H9 (cell line): ENCODE measurements around the gene CHCHD6. TPM values are rescaled to one million over a fixed set of nuclear protein-coding genes. Genes with fewer than 3 reads are reported as not detected.

Experiments
- DNase-seq: peaks from one replicate; pipeline ENCODE4 v3.0.0-alpha.2; 2017
- H2AFZ ChIP-seq: one replicate; pipeline ENCODE4 v1.6.1; 2013; ENCODE audit warnings: mild to moderate bottlenecking, low read length, control low read depth, moderate library complexity
- H2AK5ac ChIP-seq: 2 replicates; pipeline ENCODE4 v1.6.1; 2013; ENCODE audit warnings: low read length, control low read depth, mixed read lengths; ENCODE audit not compliant: insufficient read length
- H2BK120ac ChIP-seq: one replicate; pipeline ENCODE4 v1.6.1; 2013; ENCODE audit warnings: low read depth, mild to moderate bottlenecking, low read length, control low read depth, inconsistent platforms; ENCODE audit not compliant: poor library complexity, severe bottlenecking
- H2BK12ac ChIP-seq: 2 replicates; pipeline ENCODE4 v1.6.1; 2013; ENCODE audit warnings: low read length, control low read depth, mixed read lengths, low read depth; ENCODE audit not compliant: insufficient read length
- H2BK15ac ChIP-seq: 2 replicates; pipeline ENCODE4 v1.6.1; 2013; ENCODE audit warnings: low read depth, low read length, control low read depth
- H2BK20ac ChIP-seq: one replicate; pipeline ENCODE4 v1.6.1; 2013; ENCODE audit warnings: low read depth, mild to moderate bottlenecking, low read length, control low read depth, inconsistent platforms; ENCODE audit not compliant: poor library complexity, severe bottlenecking
- H2BK5ac ChIP-seq: 2 replicates; pipeline ENCODE4 v1.6.1; 2013; ENCODE audit warnings: low read length, control low read depth, mixed read lengths; ENCODE audit not compliant: insufficient read length
- H3K14ac ChIP-seq: 2 replicates; pipeline ENCODE4 v1.6.1; 2013; ENCODE audit warnings: low read length, control low read depth; ENCODE audit not compliant: insufficient read depth
- H3K18ac ChIP-seq: 2 replicates; pipeline ENCODE4 v1.6.1; 2013; ENCODE audit warnings: low read depth, mild to moderate bottlenecking, mixed read lengths, low read length, control low read depth; ENCODE audit not compliant: insufficient read length
- H3K23ac ChIP-seq: 2 replicates; pipeline ENCODE4 v1.6.1; 2013; ENCODE audit warnings: low read length, control low read depth, mixed read lengths, low read depth; ENCODE audit not compliant: insufficient read length
- H3K23me2 ChIP-seq: 2 replicates; pipeline ENCODE4 v1.6.1; 2013; ENCODE audit warnings: low read depth, mild to moderate bottlenecking, mixed read lengths, low read length, control low read depth; ENCODE audit not compliant: insufficient read length, poor library complexity, severe bottlenecking
- H3K27ac ChIP-seq: 2 replicates; pipeline ENCODE4 v1.5.1; 2013; ENCODE audit warnings: low read length, control low read depth, mixed read lengths, low read depth; ENCODE audit not compliant: insufficient read length
- H3K27me3 ChIP-seq: 2 replicates; pipeline ENCODE4 v1.6.1; 2013; ENCODE audit warnings: low read length, control low read depth, inconsistent platforms; ENCODE audit not compliant: insufficient read depth
- H3K4ac ChIP-seq: 2 replicates; pipeline ENCODE4 v1.6.1; 2013; ENCODE audit warnings: low read depth, mild to moderate bottlenecking, control low read depth, inconsistent platforms, low read length, moderate library complexity
- H3K4me1 ChIP-seq: 2 replicates; pipeline ENCODE4 v1.6.1; 2013; ENCODE audit warnings: low read length, control low read depth, inconsistent platforms; ENCODE audit not compliant: insufficient read depth
- H3K4me2 ChIP-seq: 2 replicates; pipeline ENCODE4 v1.6.1; 2013; ENCODE audit warnings: low read length, control low read depth, mixed read lengths; ENCODE audit not compliant: insufficient read length, insufficient read depth
- H3K56ac ChIP-seq: 2 replicates; pipeline ENCODE4 v1.6.1; 2013; ENCODE audit warnings: low read depth, mild to moderate bottlenecking, mixed read lengths, low read length, control low read depth; ENCODE audit not compliant: insufficient read length
- H3K79me1 ChIP-seq: 2 replicates; pipeline ENCODE4 v1.6.1; 2013; ENCODE audit warnings: low read depth, mild to moderate bottlenecking, moderate library complexity, low read length, control low read depth, inconsistent platforms; ENCODE audit not compliant: insufficient read depth, poor library complexity, severe bottlenecking
- H3K79me2 ChIP-seq: 2 replicates; pipeline ENCODE4 v1.6.1; 2013; ENCODE audit warnings: low read length, control low read depth, inconsistent platforms; ENCODE audit not compliant: insufficient read depth
- H3K9ac ChIP-seq: 2 replicates; pipeline ENCODE4 v1.6.1; 2013; ENCODE audit warnings: low read length, control low read depth, mixed read lengths; ENCODE audit not compliant: insufficient read length; ENCODE audit errors: extremely low read depth
- H3K9me3 ChIP-seq: one replicate; pipeline ENCODE4 v1.6.1; 2013; ENCODE audit warnings: low read depth, low read length, inconsistent platforms; ENCODE audit not compliant: control insufficient read depth
- H3T11ph ChIP-seq: one replicate; pipeline ENCODE4 v1.6.1; 2013; ENCODE audit warnings: mild to moderate bottlenecking, low read length, control low read depth, inconsistent platforms
- H4K20me1 ChIP-seq: one replicate; pipeline ENCODE4 v1.6.1; 2013; ENCODE audit not compliant: control insufficient read depth, insufficient read length, insufficient read depth
- H4K5ac ChIP-seq: 2 replicates; pipeline ENCODE4 v1.6.1; 2013; ENCODE audit warnings: low read depth, mild to moderate bottlenecking, mixed read lengths, low read length, control low read depth; ENCODE audit not compliant: insufficient read length
- H4K8ac ChIP-seq: replicated peaks from 2 replicates; pipeline ENCODE4 v1.6.1; 2013; ENCODE audit warnings: low read length, control low read depth, mixed read lengths, low read depth; ENCODE audit not compliant: insufficient read length
- H4K91ac ChIP-seq: 2 replicates; pipeline ENCODE4 v1.6.1; 2013; ENCODE audit warnings: low read depth, mild to moderate bottlenecking, moderate library complexity, mixed read lengths, low read length, control low read depth; ENCODE audit not compliant: insufficient read length
- H3K27ac Mint-ChIP-seq, 3 experiments: 2 replicates in 2 of 3; 3 replicates in 1 of 3; pipeline ENCODE4 v1.8.0; 2020 to 2021; ENCODE audit warnings: mixed read lengths in 3 of 3, mild to moderate bottlenecking in 1 of 3, moderate library complexity in 1 of 3
- H3K27me3 Mint-ChIP-seq: 2 replicates; pipeline ENCODE4 v1.8.0; 2021; ENCODE audit warnings: low read depth, mild to moderate bottlenecking, moderate library complexity, mixed read lengths
- H3K36me3 Mint-ChIP-seq, 3 experiments: 2 replicates in 2 of 3; 3 replicates in 1 of 3; pipeline ENCODE4 v1.8.0; 2020 to 2021; ENCODE audit warnings: low read depth in 3 of 3, mixed read lengths in 3 of 3; ENCODE audit not compliant: insufficient read depth in 1 of 3
- H3K4me1 Mint-ChIP-seq, 2 experiments: 2 replicates each; pipeline ENCODE4 v1.8.0; 2020; ENCODE audit warnings: mixed read lengths in 2 of 2
- H3K4me3 Mint-ChIP-seq, 2 experiments: 2 replicates in 1 of 2; 3 replicates in 1 of 2; pipeline ENCODE4 v1.8.0; 2020 to 2021; ENCODE audit warnings: mild to moderate bottlenecking in 2 of 2, mixed read lengths in 2 of 2, moderate library complexity in 1 of 2
- H3K9me3 Mint-ChIP-seq, 2 experiments: 2 replicates in 1 of 2; 3 replicates in 1 of 2; pipeline ENCODE4 v1.8.0; 2020; ENCODE audit warnings: mild to moderate bottlenecking in 2 of 2, mixed read lengths in 2 of 2, moderate library complexity in 1 of 2
- WGBS: extraction: QIAGEN DNeasy Blood & Tissue Kit; methylation state at CpG from one replicate; pipeline ENCODE4 v1.1.7; 2013; ENCODE audit warnings: missing lambda C conversion rate, low lambda C conversion rate, mixed read lengths; ENCODE audit not compliant: insufficient read length; ENCODE audit errors: extremely low coverage; 5-methylcytosine and 5-hydroxymethylcytosine counted together
- total RNA-seq: library from RNA; stranded (reverse); gene quantifications from 2 replicates; pipeline ENCODE4 v1.2.1, GENCODE V29; 2021
- TF ChIP-seq, protein P1 (sequence below): fragments of 200-600 bp; sonication (generic); conservative IDR thresholded peaks from 3 replicates; pipeline ENCODE4 v1.8.0; 2021; ENCODE audit warnings: antibody characterized with exemption, mild to moderate bottlenecking

CHCHD6 gene
- total RNA-seq, 1 experiment from 2014 or later: 34.2 TPM

GRCh38 chr3:126773783-126774182 lies 69.7 kb downstream of the CHCHD6 start:
- Histone ChIP-seq H2BK120ac (no peak overlapping the region), H4K8ac (no peak overlapping the region), H3K9me3 (no peaks in the 10 kb centered on the region), H4K5ac (no peak overlapping the region), H4K91ac (no peak overlapping the region), H3K27ac (no peak overlapping the region), H3K56ac (no peak overlapping the region), H3K27me3 (no peaks in the 10 kb centered on the region), H3K4me1 (no peaks in the 10 kb centered on the region), H2AK5ac (no peak overlapping the region), H2AFZ (no peak overlapping the region), H3T11ph (no peak overlapping the region), H3K14ac (no peak overlapping the region), H3K9ac (no peak overlapping the region), H3K18ac (no peak overlapping the region), H3K79me2 (0 out of 2 replicates have a peak, but pooled peaks cover 2% of the 10 kb centered on the region), H2BK20ac (no peak overlapping the region), H3K4ac (no peak overlapping the region), H3K79me1 (no peaks in the 10 kb centered on the region), H3K23ac (no peak overlapping the region), H3K23me2 (no peaks in the 10 kb centered on the region), H4K20me1 (no peaks in the 10 kb centered on the region), H2BK5ac (no peak overlapping the region), H2BK12ac (no peak overlapping the region), H3K4me2 (no peak overlapping the region), H2BK15ac (no peak overlapping the region)
- Mint-ChIP-seq H3K4me3 (no peak overlapping the region), H3K27me3 (no peaks in the 10 kb centered on the region), H3K9me3 (peaks cover 23 to 24% of the 10 kb centered on the region in 2 experiments), H3K4me1 (peaks cover 20 to 23% of the 10 kb centered on the region in 2 experiments), H3K27ac (no peak overlapping the region), H3K36me3 (peaks cover 7 to 21% (median 18%) of the 10 kb centered on the region in 3 experiments; a peak in 6 of 7 replicates)
- WGBS: no CpG with 5 or more reads among the region's 1 CpG
- no peak for DNase-seq
- TF ChIP-seq, protein P1, sequence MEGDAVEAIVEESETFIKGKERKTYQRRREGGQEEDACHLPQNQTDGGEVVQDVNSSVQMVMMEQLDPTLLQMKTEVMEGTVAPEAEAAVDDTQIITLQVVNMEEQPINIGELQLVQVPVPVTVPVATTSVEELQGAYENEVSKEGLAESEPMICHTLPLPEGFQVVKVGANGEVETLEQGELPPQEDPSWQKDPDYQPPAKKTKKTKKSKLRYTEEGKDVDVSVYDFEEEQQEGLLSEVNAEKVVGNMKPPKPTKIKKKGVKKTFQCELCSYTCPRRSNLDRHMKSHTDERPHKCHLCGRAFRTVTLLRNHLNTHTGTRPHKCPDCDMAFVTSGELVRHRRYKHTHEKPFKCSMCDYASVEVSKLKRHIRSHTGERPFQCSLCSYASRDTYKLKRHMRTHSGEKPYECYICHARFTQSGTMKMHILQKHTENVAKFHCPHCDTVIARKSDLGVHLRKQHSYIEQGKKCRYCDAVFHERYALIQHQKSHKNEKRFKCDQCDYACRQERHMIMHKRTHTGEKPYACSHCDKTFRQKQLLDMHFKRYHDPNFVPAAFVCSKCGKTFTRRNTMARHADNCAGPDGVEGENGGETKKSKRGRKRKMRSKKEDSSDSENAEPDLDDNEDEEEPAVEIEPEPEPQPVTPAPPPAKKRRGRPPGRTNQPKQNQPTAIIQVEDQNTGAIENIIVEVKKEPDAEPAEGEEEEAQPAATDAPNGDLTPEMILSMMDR: no peak
